ENCODE results near the gene VEPH1.

The VEPH1 gene

DNA sequence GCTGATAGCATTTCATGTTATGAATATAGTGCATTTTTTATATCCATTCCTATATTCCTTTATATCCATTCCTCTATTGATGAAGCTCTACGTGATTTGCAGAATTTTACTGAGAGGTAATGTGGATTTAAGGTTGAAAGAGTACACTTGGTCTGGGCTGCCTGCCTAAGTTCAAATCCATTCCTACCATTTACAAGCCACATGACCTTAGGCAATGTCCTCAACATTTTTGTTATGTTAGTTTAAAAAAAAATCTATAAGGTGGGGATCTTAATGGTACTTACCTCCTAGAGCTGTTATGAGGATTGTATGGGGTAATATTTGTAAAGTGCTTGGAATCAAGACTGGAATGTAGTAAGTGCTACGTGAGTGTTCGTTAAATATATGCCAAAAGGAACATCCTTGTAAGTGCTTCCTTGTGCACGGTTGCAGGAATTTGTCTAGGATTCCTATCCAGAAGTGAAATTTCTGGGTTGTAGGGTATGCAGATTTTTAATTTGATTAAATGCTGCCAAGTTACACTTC is 11.2 kb upstream of the VEPH1 start:
- no peak overlapping the region for H2AFZ ChIP-seq (ENCODE audit: low read depth, low read length, severe bottlenecking)
- no peaks in the 10 kb centered on the region for H3F3A ChIP-seq (ENCODE audit: insufficient read depth)
- no peaks in the 10 kb centered on the region for H3K27me3 ChIP-seq (ENCODE audit: low read length)
- no peaks in the 10 kb centered on the region for H3K79me2 ChIP-seq (ENCODE audit: insufficient read depth, low read length)
- no peak overlapping the region for H3K4me3 ChIP-seq (ENCODE audit: insufficient read depth, low read length, poor library complexity, severe bottlenecking)
- H3K27ac ChIP-seq (ENCODE audit: low read depth, low read length) = no peak overlapping the region
- no peak for TF ChIP-seq EZH2phosphoT487 (conservative IDR thresholded peaks at IDR 0.05; ENCODE audit: low read length)
- no peak for TF ChIP-seq CTCF (IDR thresholded peaks at IDR 0.05; ENCODE audit: insufficient read depth, low read length, poor library complexity, severe bottlenecking)
- H3K4me2 ChIP-seq (ENCODE audit: low read depth, low read length, poor library complexity, severe bottlenecking) = no peak overlapping the region
- no peaks in the 10 kb centered on the region for H3K9me2 ChIP-seq (replicated peaks; ENCODE audit: insufficient read depth, low read length)
- no peaks in the 10 kb centered on the region for H4K20me1 ChIP-seq (ENCODE audit: low read depth, low read length)
- H3K9me3 ChIP-seq (ENCODE audit: insufficient read depth, low read length) = no peaks in the 10 kb centered on the region
- no peak overlapping the region for H3K9ac ChIP-seq (ENCODE audit: low read length)
- no peaks in the 10 kb centered on the region for H3K36me3 ChIP-seq (ENCODE audit: low read length)

- TF ChIP-seq CTCF (IDR thresholded peaks at IDR 0.05; ENCODE audit: insufficient read depth, low read length, poor library complexity, severe bottlenecking) (no peak), EZH2phosphoT487 (conservative IDR thresholded peaks at IDR 0.05; ENCODE audit: low read length) (no peak)
Measured at GRCh38 chr3:157513585-157513984, 10.4 kb upstream of the VEPH1 start.

DNA sequence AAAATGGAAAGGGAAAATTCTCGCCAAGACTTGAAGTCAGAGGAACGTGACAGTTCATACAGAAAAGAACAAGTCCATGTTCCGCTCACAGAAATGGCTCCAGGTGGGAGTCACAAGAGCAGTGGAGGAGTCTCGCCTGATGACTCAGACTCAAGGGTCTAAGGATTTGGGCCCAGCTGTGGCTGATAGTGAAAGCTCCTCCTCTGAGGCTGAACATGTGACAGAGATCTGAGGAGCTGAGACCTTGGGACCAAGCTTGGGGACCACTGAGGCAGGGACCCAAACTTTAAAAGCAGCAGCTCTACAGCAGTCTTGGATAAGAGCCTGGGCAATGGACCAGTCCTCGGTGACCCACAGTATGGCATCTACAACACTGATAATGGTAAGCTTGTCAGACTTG is 9.3 kb upstream of the VEPH1 start:
- Histone ChIP-seq H2AFZ (ENCODE audit: low read depth, low read length, severe bottlenecking) (no peak overlapping the region), H3K4me3 (ENCODE audit: insufficient read depth, low read length, poor library complexity, severe bottlenecking) (no peak overlapping the region), H3K79me2 (ENCODE audit: insufficient read depth, low read length) (no peaks in the 10 kb centered on the region), H3K9me3 (ENCODE audit: insufficient read depth, low read length) (no peaks in the 10 kb centered on the region), H3K36me3 (ENCODE audit: low read length) (no peaks in the 10 kb centered on the region), H3K9me2 (replicated peaks; ENCODE audit: insufficient read depth, low read length) (no peaks in the 10 kb centered on the region), H4K20me1 (ENCODE audit: low read depth, low read length) (no peaks in the 10 kb centered on the region), H3K27me3 (ENCODE audit: low read length) (no peaks in the 10 kb centered on the region), H3F3A (ENCODE audit: insufficient read depth) (no peaks in the 10 kb centered on the region), H3K9ac (ENCODE audit: low read length) (no peak overlapping the region), H3K4me2 (ENCODE audit: low read depth, low read length, poor library complexity, severe bottlenecking) (no peak overlapping the region), H3K27ac (ENCODE audit: low read depth, low read length) (no peak overlapping the region)
- TF ChIP-seq EZH2phosphoT487 (conservative IDR thresholded peaks at IDR 0.05; ENCODE audit: low read length) = no peak
- no peak for TF ChIP-seq CTCF (IDR thresholded peaks at IDR 0.05; ENCODE audit: insufficient read depth, low read length, poor library complexity, severe bottlenecking)

More at GRCh38 chr3:157513585-157513984, 10.4 kb upstream of the VEPH1 start:
- Histone ChIP-seq H3K4me3 (ENCODE audit: insufficient read depth, low read length, poor library complexity, severe bottlenecking) (no peak overlapping the region), H3K4me2 (ENCODE audit: low read depth, low read length, poor library complexity, severe bottlenecking) (no peak overlapping the region), H3K9me2 (replicated peaks; ENCODE audit: insufficient read depth, low read length) (no peaks in the 10 kb centered on the region), H4K20me1 (ENCODE audit: low read depth, low read length) (no peaks in the 10 kb centered on the region), H2AFZ (ENCODE audit: low read depth, low read length, severe bottlenecking) (no peak overlapping the region), H3K9me3 (ENCODE audit: insufficient read depth, low read length) (no peaks in the 10 kb centered on the region), H3K27me3 (ENCODE audit: low read length) (no peaks in the 10 kb centered on the region), H3K27ac (ENCODE audit: low read depth, low read length) (no peak overlapping the region), H3F3A (ENCODE audit: insufficient read depth) (no peaks in the 10 kb centered on the region), H3K79me2 (ENCODE audit: insufficient read depth, low read length) (no peaks in the 10 kb centered on the region), H3K9ac (ENCODE audit: low read length) (no peak overlapping the region), H3K36me3 (ENCODE audit: low read length) (no peaks in the 10 kb centered on the region)

All from SU-DHL-6 (cell line).